Activated T-helper 1 cell treated with anti-CD3 and anti-CD28 coated beads, Interleukin-12 subunit alpha, Interleukin-12 subunit beta, Interleukin-2, Interleukin-4 antibody, amounts not matched to agents 30 ng/mL and 10 ng/mL and 1 ng/mL, durations not matched to agents 14 hours and 24 hours and 36 hours (primary cell): ENCODE measurements around the gene EFS. TPM values are rescaled to one million over a fixed set of nuclear protein-coding genes. Genes with fewer than 3 reads are reported as not detected.
"Not testable (repeated sequence)": the region's sequence is repeated elsewhere in the genome, so short reads cannot be mapped to it uniquely, and the experiment has no call there.

Source experiments
- DNase-seq: peaks from one replicate; pipeline ENCODE4 v3.0.0; 2021; ENCODE audit warnings: low spot score
- H3K27ac Mint-ChIP-seq: one replicate; pipeline ENCODE4 v1.8.0; 2021; ENCODE audit warnings: mild to moderate bottlenecking, mixed read lengths
- H3K27me3 Mint-ChIP-seq: one replicate; pipeline ENCODE4 v1.8.0; 2022; ENCODE audit warnings: mild to moderate bottlenecking, moderate library complexity, mixed read lengths; ENCODE audit not compliant: insufficient read depth
- H3K36me3 Mint-ChIP-seq: one replicate; pipeline ENCODE4 v1.8.0; 2021; ENCODE audit warnings: low read depth, mixed read lengths
- H3K4me1 Mint-ChIP-seq: one replicate; pipeline ENCODE4 v1.8.0; 2021; ENCODE audit warnings: low read depth, mixed read lengths
- H3K4me3 Mint-ChIP-seq: one replicate; pipeline ENCODE4 v1.8.0; 2021; ENCODE audit warnings: mild to moderate bottlenecking, moderate library complexity, mixed read lengths
- H3K9me3 Mint-ChIP-seq: one replicate; pipeline ENCODE4 v1.8.0; 2021; ENCODE audit warnings: mixed read lengths
- intact Hi-C: fragments of 100-400 bp; cut with micrococcal nuclease; formaldehyde crosslinking; loops from one replicate; pipeline ENCODE4 v1.15.1; 2024
- total RNA-seq: library from RNA; stranded (reverse); gene quantifications from 2 replicates; pipeline ENCODE4 v1.2.3, GENCODE V29; 2022

The EFS gene
- total RNA-seq, 1 donor from 2014 or later, result not detected

DNA sequence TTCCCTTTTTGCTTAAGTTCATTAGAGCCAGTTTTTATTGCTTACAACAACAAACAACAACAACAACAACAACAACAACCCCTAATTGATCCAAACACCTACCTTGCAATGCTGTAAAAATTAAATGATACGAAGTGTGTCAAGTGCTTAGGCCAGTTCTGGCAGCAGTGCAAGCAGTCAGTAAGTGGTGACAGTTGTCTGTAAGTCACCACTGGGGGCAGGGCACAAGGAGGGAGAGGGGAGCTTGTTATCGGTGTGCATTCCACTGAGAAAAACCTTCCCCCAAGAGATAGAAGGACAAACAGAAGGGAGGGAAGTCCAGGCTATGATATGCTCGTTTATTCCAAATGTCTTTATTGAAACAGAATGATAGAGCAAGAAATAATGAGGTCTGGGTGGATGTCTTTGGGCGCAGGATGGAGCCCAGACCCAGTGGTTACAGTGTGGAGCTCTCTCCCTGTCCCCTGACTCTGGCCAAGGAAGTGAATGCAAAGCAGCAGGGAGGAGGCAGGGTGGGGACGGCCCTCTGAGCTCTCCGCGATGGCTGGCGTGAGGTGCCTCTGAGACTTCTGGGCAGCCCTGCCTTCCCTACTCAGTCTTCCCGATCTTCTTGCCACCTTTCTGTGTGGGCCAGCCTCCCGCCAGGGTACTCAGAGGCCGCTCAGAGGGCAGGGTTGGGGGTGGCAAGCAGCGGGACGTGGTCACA, 18.8 kb downstream of the EFS start:
- no peak for DNase-seq
- Mint-ChIP-seq H3K4me3 (no peak overlapping the region), H3K27ac (no peak overlapping the region), H3K27me3 (peaks cover 25% of the 10 kb centered on the region), H3K4me1 (no peaks in the 10 kb centered on the region), H3K9me3 (no peaks in the 10 kb centered on the region), H3K36me3 (no peaks in the 10 kb centered on the region)
- intact Hi-C loops, result no loop called here

DNA sequence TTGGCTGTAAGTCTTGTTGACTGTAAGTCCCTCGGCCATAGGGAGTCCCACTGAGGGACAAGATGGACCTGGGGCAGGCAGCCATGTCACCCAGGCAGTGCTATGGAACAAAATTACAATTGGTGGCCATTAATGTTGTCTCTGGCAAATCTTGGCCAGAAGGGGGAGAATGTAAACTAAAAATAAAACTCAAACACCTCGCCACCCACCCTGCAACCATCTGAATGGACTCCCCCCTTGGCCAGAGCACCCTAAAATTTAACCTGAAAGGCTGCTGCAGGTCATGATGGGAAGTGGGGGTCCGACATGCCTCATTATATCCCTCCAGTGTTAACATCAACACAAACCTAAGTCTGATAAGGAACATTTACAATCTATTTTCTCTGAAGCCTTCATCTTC, 20.5 kb downstream of the EFS start:
- H3K36me3 Mint-ChIP-seq, result no peaks in the 10 kb centered on the region
- no peak for DNase-seq
- peaks cover 21% of the 10 kb centered on the region for H3K27me3 Mint-ChIP-seq
- H3K4me3 Mint-ChIP-seq, result no peak overlapping the region
- no peaks in the 10 kb centered on the region for H3K4me1 Mint-ChIP-seq
- H3K9me3 Mint-ChIP-seq, result no peaks in the 10 kb centered on the region
- intact Hi-C loops, result no loop called here
- no peak overlapping the region for H3K27ac Mint-ChIP-seq

DNA sequence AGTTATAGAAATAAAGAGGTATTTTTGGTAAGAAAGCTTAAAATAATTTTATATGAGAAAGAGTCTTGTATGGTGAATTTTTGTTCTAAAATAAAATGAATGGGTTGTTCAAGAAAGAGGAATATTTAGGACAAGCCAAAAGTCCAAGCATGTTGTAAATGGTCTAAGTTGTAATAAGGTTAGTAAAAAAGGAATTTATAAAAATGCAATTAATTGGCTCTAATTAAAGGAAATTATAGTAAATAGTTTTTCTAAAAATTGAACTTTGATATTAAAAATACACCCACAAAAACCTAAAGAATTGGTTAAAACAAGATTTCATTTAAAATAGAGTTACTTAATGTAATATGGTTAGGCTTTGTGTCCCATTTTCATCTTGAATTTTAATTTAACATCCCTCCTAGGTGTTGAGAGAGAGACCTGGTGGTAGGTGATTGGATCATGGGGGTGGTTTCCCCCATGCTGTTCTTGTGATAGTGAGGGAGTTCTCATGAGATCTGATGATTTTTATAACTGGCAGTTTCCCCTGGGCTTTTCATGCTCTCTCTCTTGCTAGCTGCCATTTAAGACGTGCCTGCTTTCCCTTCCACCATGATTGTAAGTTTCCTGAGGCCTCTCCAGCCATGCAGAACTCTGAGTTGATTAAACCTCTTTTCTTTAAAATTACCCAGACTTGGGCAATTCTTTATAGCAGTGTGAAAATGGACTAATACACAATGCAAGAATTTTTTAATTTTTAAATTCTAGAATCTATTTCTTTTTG, 25.3 kb downstream of the EFS start:
- H3K36me3 Mint-ChIP-seq, result no peaks in the 10 kb centered on the region
- no peaks in the 10 kb centered on the region for H3K4me1 Mint-ChIP-seq
- no peak overlapping the region for H3K4me3 Mint-ChIP-seq
- H3K27me3 Mint-ChIP-seq, result peaks cover 36% of the 10 kb centered on the region
- H3K9me3 Mint-ChIP-seq, result no peaks in the 10 kb centered on the region
- H3K27ac Mint-ChIP-seq, result no peak overlapping the region
- no peak for DNase-seq
- intact Hi-C loops, result no loop called here

DNA sequence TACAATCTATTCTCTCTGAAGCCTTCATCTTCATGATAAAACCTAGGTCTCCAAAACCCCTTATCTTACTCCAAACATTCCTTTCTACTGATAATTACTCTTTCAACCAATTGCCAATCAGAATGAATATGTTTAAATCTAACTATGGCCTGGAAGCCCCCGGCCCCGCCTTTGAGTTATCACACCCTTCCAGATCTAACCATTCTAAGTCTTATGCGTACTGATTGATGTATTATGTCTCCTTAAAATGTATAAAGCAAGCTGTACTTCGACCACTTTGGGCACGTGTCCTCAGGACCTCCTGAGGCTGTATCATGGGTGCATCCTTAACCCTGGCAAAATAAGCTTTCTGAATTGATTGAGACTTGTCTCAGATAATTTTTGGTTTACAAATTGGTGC, 29.3 kb downstream of the EFS start:
- H3K4me3 Mint-ChIP-seq, result no peak overlapping the region
- no peaks in the 10 kb centered on the region for H3K9me3 Mint-ChIP-seq

DNA sequence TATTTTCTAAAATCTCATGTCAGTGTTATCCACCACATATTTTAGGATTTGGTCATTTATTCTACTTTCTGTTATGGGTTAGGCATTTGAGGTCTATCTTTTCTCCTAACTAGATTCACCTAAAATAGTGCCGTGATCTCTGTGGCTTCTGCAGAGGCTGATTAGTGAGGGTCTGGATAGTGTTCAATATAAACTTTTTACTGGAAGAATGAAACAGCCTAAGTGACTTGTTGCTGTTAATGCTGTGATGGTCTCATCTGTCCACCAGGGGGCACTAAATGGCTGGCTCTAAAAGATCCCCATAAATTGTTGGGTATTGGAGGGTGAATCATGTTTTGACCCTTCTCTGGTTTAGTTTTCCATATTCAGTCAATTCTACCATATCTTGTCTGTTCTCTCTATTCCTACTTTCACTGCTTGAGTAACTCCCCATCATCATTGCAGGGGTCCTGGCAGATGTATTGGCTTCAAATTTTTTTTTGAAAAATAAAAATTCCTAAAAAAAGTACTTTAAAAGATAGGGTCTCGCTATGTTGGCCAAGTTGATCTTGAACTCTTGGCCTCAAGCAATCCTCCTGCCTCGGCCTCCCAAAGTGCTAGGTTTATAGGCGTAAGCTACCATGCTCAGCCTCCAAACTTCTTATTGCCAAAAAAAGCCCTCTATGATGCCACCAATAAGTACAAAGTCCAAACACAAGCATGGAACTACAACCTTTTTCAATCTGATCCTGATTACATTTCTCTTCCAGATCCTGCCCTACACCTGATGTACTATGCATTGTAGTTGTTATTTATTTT, 36.8 kb downstream of the EFS start:
- intact Hi-C loops, result loop anchor here (1.0 to 10.0 kb wide), 8 partner anchors 25 to 1107 kb away; partner anchors contain the start of genes DCAF11, EMC9, NGDN and NRL
- Mint-ChIP-seq H3K4me3 (no peak overlapping the region), H3K9me3 (no peaks in the 10 kb centered on the region), H3K27me3 (peaks cover under 1% of the 10 kb centered on the region), H3K4me1 (peaks cover 4% of the 10 kb centered on the region), H3K27ac (no peak overlapping the region), H3K36me3 (peaks cover 25% of the 10 kb centered on the region)
- DNase-seq, result peak; percentile 47

More for the DNA sequence above, 29.3 kb downstream of the EFS start:
- no peaks in the 10 kb centered on the region for H3K36me3 Mint-ChIP-seq
- no peaks in the 10 kb centered on the region for H3K4me1 Mint-ChIP-seq
- no peak overlapping the region for H3K27ac Mint-ChIP-seq
- H3K27me3 Mint-ChIP-seq, result peaks cover 27% of the 10 kb centered on the region
- intact Hi-C loops, result no loop called here
- DNase-seq, result no peak

DNA sequence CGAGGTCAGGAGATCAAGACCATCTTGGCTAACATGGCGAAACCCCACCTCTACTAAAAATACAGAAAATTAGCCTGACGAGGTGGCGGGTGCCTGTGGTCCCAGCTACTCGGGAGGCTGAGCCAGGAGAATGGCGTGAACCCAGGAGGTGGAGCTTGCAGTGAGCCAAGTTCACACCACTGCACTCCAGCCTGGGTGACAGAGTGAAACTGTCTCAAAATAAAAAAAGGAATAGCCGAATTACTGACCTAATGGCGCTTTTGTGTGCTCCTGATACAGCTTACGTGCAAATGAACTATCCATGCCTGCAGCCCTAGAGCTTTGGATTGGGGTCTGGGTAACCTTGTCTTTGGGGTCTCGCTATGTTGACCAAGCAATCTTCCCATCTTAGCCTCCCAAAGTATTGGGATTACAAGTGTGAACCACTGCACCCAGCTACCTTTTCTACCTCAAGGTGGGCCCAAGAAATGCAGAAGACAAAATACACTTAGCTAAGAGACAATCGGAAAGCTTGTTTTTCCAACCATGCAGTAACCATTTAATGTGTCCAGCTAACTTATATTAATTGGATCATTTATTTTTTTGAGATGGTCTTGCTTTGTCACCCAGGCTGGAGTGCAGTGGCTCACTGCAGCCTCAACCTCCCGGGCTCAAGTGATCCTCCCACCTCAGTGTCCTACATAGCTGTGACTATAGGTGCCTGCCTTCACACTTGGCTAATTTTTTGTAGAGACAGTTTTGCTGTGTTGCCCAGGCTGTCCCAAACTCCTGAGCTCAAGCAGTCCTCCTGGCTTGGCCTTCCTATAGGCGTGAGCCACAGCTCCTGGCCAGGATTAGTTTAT, 38.3 kb downstream of the EFS start:
- H3K4me3 Mint-ChIP-seq, result no peak overlapping the region
- DNase-seq, result no peak

DNA sequence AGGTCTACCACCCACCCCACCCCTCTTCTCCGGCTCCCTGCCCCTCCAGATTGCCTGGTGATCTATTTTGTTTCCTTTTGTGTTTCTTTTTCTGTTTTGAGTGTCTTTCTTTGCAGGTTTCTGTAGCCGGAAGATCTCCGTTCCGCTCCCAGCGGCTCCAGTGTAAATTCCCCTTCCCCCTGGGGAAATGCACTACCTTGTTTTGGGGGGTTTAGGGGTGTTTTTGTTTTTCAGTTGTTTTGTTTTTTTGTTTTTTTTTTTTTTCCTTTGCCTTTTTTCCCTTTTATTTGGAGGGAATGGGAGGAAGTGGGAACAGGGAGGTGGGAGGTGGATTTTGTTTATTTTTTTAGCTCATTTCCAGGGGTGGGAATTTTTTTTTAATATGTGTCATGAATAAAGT, 39.2 kb downstream of the EFS start:
- H3K4me3 Mint-ChIP-seq, H3K27ac Mint-ChIP-seq, H3K27me3 Mint-ChIP-seq, DNase-seq, H3K9me3 Mint-ChIP-seq: not testable (repeated sequence)
- Mint-ChIP-seq H3K36me3 (peaks cover 37% of the 10 kb centered on the region), H3K4me1 (peaks cover 16% of the 10 kb centered on the region)
- intact Hi-C loops, result loop anchor here (10.0 kb wide), 4 partner anchors 561 to 1109 kb away; partner anchors contain the start of genes DCAF11, EMC9, NRL and OXA1L

More for the DNA sequence above, 38.3 kb downstream of the EFS start:
- Mint-ChIP-seq H3K9me3 (no peaks in the 10 kb centered on the region), H3K27ac (no peak overlapping the region), H3K27me3 (no peaks in the 10 kb centered on the region), H3K36me3 (peaks cover 37% of the 10 kb centered on the region), H3K4me1 (peaks cover 14% of the 10 kb centered on the region)
- intact Hi-C loops, result loop anchor here (10.0 kb wide), 4 partner anchors 562 to 1108 kb away; partner anchors contain the start of genes DCAF11, EMC9, NRL and OXA1L

DNA sequence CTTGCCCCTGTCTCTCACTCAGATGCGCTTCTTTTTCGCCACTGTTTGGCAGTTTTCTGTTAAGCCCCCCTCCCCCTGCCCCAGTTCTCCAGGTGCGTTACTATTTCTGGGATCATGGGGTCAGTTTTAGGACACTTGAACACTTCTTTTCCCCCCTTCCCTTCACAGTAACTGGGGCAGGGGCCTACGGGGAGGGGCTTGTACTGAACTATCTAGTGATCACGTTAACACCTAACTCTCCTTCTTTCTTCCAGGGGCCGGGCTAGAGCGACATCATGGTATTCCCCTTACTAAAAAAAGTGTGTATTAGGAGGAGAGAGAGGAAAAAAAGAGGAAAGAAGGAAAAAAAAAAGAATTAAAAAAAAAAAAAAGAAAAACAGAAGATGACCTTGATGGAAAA, 40.0 kb downstream of the EFS start:
- no peaks in the 10 kb centered on the region for H3K9me3 Mint-ChIP-seq
- H3K27me3 Mint-ChIP-seq, result no peaks in the 10 kb centered on the region
- H3K4me3 Mint-ChIP-seq, result no peak overlapping the region
- H3K27ac Mint-ChIP-seq, result no peak overlapping the region
- peaks cover 24% of the 10 kb centered on the region for H3K4me1 Mint-ChIP-seq
- no peak for DNase-seq
- intact Hi-C loops, result loop anchor here (10.0 kb wide), 4 partner anchors 560 to 1110 kb away; partner anchors contain the start of genes DCAF11, EMC9, NRL and OXA1L
- H3K36me3 Mint-ChIP-seq, result peaks cover 38% of the 10 kb centered on the region

DNA sequence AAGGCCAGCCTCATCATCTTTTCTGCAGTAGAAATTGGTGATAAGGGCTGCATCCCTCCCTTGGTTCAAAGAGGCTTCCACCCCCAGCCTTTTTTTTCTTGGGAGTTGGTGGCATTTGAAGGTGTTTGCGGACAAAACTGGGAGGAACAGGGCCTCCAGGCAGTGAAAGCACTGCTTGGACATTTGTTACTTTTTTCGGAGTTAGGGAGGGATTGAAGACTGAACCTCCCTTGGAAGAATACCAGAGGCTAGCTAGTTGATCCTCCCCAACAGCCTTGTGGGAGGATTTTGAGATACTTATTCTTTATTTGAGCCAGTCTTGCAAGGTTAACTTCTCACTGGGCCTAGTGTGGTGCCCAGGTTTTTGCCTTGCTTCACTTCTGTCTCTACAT, 40.5 kb downstream of the EFS start:
- H3K27ac Mint-ChIP-seq, result no peak overlapping the region

DNA sequence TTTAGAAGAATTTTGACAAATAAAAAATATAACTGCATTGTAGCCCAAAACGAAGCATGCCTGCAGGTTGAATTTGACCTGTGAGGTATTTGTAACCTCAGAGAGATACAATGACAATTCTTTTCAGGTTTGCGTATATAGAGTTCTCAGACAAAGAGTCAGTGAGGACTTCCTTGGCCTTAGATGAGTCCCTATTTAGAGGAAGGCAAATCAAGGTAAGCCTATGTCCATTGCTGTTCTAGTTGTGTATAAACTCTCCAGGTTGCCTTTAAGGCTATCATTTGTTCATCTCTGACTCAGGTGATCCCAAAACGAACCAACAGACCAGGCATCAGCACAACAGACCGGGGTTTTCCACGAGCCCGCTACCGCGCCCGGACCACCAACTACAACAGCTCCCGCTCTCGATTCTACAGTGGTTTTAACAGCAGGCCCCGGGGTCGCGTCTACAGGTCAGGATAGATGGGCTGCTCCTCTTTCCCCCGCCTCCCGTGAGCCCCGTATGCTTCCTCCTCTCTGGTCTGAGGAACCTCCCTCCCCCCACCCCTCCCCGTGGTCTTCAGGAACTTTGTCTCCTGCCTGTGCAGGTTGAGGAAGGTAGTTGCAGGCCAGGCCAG, 41.0 kb downstream of the EFS start:
- Mint-ChIP-seq H3K9me3 (peaks cover 5% of the 10 kb centered on the region), H3K4me1 (peaks cover 30% of the 10 kb centered on the region), H3K36me3 (peaks cover 43% of the 10 kb centered on the region), H3K27me3 (no peaks in the 10 kb centered on the region), H3K27ac (no peak overlapping the region), H3K4me3 (no peak overlapping the region)
- intact Hi-C loops, result loop anchor here (10.0 kb wide), 4 partner anchors 559 to 1111 kb away; partner anchors contain the start of genes DCAF11, EMC9, NRL and OXA1L
- no peak for DNase-seq

More for the DNA sequence above, 40.5 kb downstream of the EFS start:
- H3K4me3 Mint-ChIP-seq, result no peak overlapping the region
- peaks cover 43% of the 10 kb centered on the region for H3K36me3 Mint-ChIP-seq
- intact Hi-C loops, result loop anchor here (10.0 kb wide), 4 partner anchors 560 to 1110 kb away; partner anchors contain the start of genes DCAF11, EMC9, NRL and OXA1L
- DNase-seq, result no peak
- peaks cover 5% of the 10 kb centered on the region for H3K9me3 Mint-ChIP-seq
- no peaks in the 10 kb centered on the region for H3K27me3 Mint-ChIP-seq
- H3K4me1 Mint-ChIP-seq, result peaks cover 29% of the 10 kb centered on the region

DNA sequence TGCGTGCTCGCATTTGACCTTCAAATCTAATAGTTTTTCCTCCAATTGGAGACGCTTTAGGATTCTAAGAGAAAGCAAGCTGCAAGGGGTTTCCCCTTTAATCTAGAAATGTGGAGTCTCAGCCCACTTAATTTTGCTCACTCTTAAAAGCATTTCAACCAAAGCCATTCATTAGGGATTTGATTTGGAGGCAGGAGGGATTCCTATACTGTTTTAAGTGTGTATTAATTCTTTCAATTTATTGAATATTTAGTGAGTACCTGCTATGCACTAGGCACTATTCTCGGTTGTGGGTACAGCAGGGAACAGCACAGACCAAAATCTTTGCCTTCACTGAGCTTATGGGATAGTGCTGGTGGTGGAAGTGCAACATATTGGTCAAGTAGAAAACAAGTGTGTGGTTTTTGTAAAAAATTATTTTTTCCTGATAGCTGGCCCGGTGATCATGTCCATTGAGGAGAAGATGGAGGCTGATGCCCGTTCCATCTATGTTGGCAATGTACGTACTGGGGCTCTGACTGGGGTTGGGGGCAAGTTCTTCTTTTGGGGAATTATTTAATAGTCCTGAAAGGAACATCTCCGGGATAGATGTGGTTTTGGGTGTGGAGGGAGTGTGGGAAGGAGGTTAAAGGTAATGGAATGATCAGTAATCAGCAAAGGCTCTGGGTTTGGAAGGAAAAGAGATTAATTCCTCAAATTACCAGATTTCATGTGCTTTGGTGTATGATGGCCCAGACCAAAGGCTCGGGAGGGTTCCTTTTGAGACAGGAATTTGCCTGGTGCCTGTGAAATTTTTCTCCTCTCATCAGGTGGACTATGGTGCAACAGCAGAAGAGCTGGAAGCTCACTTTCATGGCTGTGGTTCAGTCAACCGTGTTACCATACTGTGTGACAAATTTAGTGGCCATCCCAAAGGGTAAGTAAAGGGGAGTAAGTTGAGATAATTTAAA, 42.1 kb downstream of the EFS start:
- DNase-seq, result no peak
- Mint-ChIP-seq H3K27ac (peak overlapping the region; percentile 96), H3K27me3 (no peaks in the 10 kb centered on the region), H3K4me1 (peaks cover 30% of the 10 kb centered on the region), H3K4me3 (peak overlapping the region; percentile 97), H3K36me3 (peaks cover 43% of the 10 kb centered on the region), H3K9me3 (peaks cover 5% of the 10 kb centered on the region)
- intact Hi-C loops, result loop anchor here (1.0 to 10.0 kb wide), 5 partner anchors 58 to 1112 kb away; partner anchors contain the start of genes DCAF11, EMC9, NRL and OXA1L
